Measurements from ENCODE around the gene TMCO5A. TPM values are rescaled to one million over a fixed set of nuclear protein-coding genes. Genes with fewer than 3 reads are reported as not detected.

Gene TMCO5A
- total RNA-seq, 1 experiment from 2014 or later: not detected

DNA sequence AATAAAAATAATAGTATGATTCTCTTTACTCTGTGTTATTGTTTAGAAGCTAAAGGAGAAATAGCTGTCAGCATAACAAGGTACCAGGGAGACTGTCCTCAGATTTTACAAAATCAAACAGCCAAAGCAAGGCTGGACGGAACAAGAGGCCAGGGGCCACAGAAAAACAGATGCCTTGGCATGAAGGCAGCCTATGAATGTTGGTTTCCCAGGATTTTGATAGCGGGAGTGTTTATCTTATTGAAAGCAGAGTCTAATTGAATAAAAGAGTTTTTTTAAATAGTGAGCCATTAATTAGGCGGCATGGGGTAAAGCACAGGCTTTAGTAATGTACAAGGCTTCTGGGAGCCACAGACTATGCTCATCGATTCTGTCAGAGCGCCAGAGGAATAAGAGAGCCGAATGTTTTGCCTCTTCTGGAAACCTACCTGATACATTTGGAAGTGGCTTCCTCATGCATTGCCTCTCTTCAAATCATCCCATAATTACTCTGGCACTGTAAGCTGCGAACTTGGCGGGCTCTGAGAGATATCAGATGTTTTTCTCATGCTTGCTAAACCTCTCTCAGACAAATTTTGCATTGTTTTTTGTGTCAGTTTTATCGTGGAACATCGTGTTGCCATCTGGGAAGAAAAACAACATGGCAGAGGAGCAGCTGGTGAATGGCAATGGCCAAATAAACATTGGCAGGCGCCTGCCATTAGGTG lies 30.4 kb upstream of the TMCO5A start:
- H2AK5ac ChIP-seq (ENCODE audit: insufficient read length, low read length): no peak overlapping the region
- H3K4ac ChIP-seq (ENCODE audit: low read depth, low read length): no peak overlapping the region
- H3K27me3 ChIP-seq (ENCODE audit: insufficient read depth, low read length): no peaks in the 10 kb centered on the region
- DNase-seq: no peak
- H3K23ac ChIP-seq (ENCODE audit: insufficient read length, low read depth, low read length): no peak overlapping the region
- H3K4me1 ChIP-seq (ENCODE audit: insufficient read depth, low read length): no peaks in the 10 kb centered on the region
- H3K56ac ChIP-seq (ENCODE audit: insufficient read length, low read depth, low read length): no peak overlapping the region
- no peak overlapping the region for H2BK15ac ChIP-seq (ENCODE audit: low read depth, low read length)
- H4K91ac ChIP-seq (ENCODE audit: insufficient read length, low read depth, low read length): no peak overlapping the region
- H3K14ac ChIP-seq (ENCODE audit: insufficient read depth, low read length): no peak overlapping the region
- no peak overlapping the region for H3K9ac ChIP-seq (ENCODE audit: extremely low read depth, insufficient read length, low read length)
- no peak overlapping the region for H2AFZ ChIP-seq (ENCODE audit: low read length)
- no peaks in the 10 kb centered on the region for H3K79me1 ChIP-seq (ENCODE audit: insufficient read depth, low read depth, low read length, poor library complexity, severe bottlenecking)
- no peak for TF ChIP-seq CTCF (conservative IDR thresholded peaks at IDR 0.05)
- no peak overlapping the region for H3K18ac ChIP-seq (ENCODE audit: insufficient read length, low read depth, low read length)
- 0 out of 4 replicates have a peak, but pooled peaks cover 0 to 5% of the 10 kb centered on the region in 2 experiments for H3K4me1 Mint-ChIP-seq
- WGBS (ENCODE audit: extremely low coverage, insufficient read length, low lambda C conversion rate): no CpG with 5 or more reads among the region's 11 CpGs
- no peak overlapping the region for H2BK12ac ChIP-seq (ENCODE audit: insufficient read length, low read depth, low read length)
- H3K9me3 ChIP-seq (ENCODE audit: control insufficient read depth, low read depth, low read length): no peaks in the 10 kb centered on the region
- H4K5ac ChIP-seq (ENCODE audit: insufficient read length, low read depth, low read length): no peak overlapping the region
- peaks cover 2% of the 10 kb centered on the region; the same call in 1 of the 2 replicates for H3K27me3 Mint-ChIP-seq (ENCODE audit: low read depth)
- no peak overlapping the region for H2BK120ac ChIP-seq (ENCODE audit: low read depth, low read length, poor library complexity, severe bottlenecking)
- H2BK5ac ChIP-seq (ENCODE audit: insufficient read length, low read length): no peak overlapping the region
- no peak overlapping the region for H3K4me3 Mint-ChIP-seq
- H3K23me2 ChIP-seq (ENCODE audit: insufficient read length, low read depth, low read length, poor library complexity, severe bottlenecking): no peaks in the 10 kb centered on the region
- no peak overlapping the region for H3K4me2 ChIP-seq (ENCODE audit: insufficient read depth, insufficient read length, low read length)
- no peak overlapping the region for H4K8ac ChIP-seq (replicated peaks; ENCODE audit: insufficient read length, low read depth, low read length)
- no peak overlapping the region for H3K27ac Mint-ChIP-seq
- no peak overlapping the region for H3K27ac ChIP-seq (ENCODE audit: insufficient read length, low read depth, low read length)
- H4K20me1 ChIP-seq (ENCODE audit: control insufficient read depth, insufficient read depth, insufficient read length): no peaks in the 10 kb centered on the region
- no peaks in the 10 kb centered on the region for H3K9me3 Mint-ChIP-seq
- no peaks in the 10 kb centered on the region for H3K36me3 Mint-ChIP-seq (ENCODE audit: insufficient read depth in 1 of 3, low read depth in 3 of 3)
- H2BK20ac ChIP-seq (ENCODE audit: low read depth, low read length, poor library complexity, severe bottlenecking): no peak overlapping the region
- H3T11ph ChIP-seq (ENCODE audit: low read length): no peak overlapping the region
- H3K79me2 ChIP-seq (ENCODE audit: insufficient read depth, low read length): no peaks in the 10 kb centered on the region

Data from H9 (cell line).